GM21515 (cell line): ENCODE results near the gene TEC.

ENCODE experiments used
- ATAC-seq: cut with Tn5 transposase; IDR thresholded peaks from one replicate; pipeline ENCODE4 v1.9.1; 2021; ENCODE audit not compliant: unreplicated experiment

The TEC gene

DNA sequence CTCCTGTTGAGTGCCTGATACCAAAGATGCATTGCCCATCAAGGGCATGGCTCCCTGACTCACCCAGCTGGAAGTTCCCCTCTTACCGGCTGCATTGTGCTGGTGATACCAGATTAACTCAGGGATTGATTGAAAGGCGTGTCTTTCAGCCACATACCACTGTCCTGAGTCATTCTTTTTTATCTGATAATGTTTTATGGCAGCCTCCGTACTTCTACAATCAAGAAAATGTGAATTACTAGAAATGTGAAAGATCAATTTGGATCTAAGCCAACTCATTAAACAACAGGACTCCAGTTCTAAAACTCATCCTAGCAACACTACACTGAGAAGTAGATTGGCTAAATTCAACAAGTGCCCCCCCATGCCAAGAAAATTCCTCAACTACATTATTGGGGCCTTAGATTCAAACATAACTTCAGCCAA lies 175.6 kb downstream of the TEC start:
- no peak for ATAC-seq

GRCh38 chr4:48090621-48091020 lies 179.0 kb downstream of the TEC start:
- no peak for ATAC-seq

- no peak for ATAC-seq
Observed at GRCh38 chr4:48085821-48086589, 183.6 kb downstream of the TEC start.
